NCI-H510A (cell line): ENCODE data around the gene TAF1L.
"Not testable (repeated sequence)": the region's sequence is repeated elsewhere in the genome, so short reads cannot be mapped to it uniquely, and the experiment has no call there.

Experiments
- DNase-seq: peaks from one replicate; lab custom pipeline; 2025; lab: John Stamatoyannopoulos, UW

Gene TAF1L

DNA sequence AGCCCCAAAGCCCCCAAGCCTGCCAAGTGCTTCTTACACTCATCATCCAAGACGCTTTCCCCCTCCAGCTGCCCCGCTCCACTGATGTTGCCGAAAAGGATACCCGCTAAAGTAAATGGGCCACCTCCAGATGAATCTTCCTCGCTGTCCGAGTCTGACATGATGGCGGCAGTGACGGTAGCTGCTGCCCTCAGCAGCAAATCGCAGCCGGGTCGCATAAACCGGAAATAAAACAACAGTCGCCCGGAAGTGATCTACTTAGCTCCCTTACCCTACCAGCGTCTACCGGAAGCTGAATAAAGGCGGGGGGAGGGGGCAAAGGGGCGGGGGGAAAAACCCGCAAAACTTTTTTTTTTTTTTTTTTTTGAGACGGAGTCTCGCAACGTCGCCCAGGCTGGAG is at the start of gene TAF1L:
Gene TAF1L, minus strand, starts transcription at position 308 of the 400 bp plus-strand sequence. Its CDS starts 90 bp downstream, at position 218.
- no peak for DNase-seq

DNA sequence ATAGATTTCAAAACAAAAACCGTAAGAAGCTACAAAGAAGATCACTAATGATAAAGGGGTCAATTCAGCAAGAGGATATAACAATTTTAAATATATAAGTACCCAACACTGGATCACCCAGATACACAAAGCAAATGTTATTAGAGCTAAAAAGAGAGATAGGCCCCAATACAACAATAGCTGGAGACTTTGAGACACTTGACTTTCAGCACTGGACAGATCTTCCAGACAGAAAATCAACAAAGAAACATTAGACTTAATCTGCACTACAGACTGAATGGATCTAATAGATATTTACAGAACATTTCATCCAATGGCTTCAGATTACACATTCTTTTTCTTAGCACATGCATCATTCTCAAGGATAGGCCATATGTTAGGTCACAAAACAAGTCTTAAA is 46.3 kb upstream of the TAF1L start:
- no peak for DNase-seq

DNA sequence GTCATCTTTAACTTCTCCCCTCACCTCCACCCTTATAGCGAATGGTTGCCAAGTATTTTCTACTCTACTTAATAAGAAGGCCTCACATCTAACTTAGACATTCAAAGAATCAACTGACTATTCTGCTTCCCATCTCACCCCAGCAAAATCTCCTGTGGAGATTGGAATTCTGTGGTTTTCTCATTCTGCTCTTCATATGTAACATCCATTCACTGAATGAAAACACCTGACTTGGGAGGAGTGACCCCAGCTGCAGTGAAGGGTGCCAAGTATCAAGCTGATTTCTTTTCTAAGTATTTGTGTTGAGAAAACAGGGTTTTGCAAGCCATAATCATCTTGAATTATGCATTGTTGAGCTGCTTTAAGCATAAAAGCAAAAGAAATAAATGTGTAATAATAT is 42.5 kb upstream of the TAF1L start:
- no peak for DNase-seq

DNA sequence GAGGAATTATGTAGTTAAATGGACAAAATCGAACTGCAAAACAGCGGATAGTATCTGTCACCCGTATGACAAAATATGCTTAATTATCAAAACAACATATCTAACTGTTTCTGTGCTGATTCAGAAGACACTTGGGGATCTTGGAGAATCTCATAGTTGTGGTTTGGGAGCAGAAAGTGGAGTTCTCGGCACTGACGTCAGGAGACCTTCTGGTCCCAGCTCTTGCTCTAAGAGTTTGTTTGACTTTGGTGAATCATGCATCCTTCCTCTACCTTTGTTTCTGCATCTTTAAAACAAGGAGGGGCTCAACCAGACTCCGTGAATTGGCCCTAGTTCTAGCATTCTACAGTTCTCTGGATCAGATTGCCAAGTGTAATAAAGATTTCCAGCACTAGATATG is 37.0 kb upstream of the TAF1L start:
- DNase-seq: no peak

GRCh38 chr9:32671333-32671732 is 35.9 kb upstream of the TAF1L start:
- no peak for DNase-seq

DNA sequence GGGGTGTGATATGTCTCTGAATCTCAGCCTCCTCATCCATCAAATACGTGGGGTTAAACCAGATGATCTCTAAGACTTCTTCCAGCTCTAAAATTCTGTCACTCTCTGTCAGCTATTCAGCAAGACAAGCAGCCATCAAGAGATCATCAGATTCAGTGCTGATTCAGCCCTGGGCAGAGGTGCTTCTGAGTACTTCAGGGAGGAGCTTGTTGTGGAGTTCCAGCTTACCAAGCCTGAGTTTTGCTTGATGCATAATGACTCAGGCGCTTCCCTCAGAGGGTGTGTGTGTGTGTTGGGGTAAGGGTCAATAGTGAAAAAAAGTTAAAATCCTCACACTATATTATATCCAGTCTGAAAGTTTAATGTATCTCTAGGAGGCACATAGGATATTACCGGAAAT is 29.6 kb upstream of the TAF1L start:
- no peak for DNase-seq

GRCh38 chr9:32663741-32664140 is 28.3 kb upstream of the TAF1L start:
- DNase-seq: no peak

DNA sequence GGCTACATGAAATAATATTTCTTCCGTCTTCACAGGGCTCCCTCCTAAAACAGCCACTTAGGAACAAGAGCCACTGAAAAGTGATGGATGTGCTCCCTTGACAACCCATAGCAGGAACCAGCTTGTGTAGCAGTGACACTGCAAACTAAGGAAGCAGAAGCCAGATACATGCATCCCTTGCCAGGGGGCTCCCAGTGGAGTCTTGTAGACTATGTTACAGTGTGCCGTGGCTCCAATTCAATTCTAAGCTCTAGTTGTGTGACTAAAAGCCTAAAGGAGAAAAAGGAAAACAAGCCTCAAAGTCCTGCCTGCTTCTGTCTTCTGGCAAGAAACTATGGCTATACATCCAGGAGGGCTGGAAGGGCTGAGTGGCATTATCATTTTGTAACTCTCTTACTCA is 12.2 kb upstream of the TAF1L start:
- DNase-seq: no peak

DNA sequence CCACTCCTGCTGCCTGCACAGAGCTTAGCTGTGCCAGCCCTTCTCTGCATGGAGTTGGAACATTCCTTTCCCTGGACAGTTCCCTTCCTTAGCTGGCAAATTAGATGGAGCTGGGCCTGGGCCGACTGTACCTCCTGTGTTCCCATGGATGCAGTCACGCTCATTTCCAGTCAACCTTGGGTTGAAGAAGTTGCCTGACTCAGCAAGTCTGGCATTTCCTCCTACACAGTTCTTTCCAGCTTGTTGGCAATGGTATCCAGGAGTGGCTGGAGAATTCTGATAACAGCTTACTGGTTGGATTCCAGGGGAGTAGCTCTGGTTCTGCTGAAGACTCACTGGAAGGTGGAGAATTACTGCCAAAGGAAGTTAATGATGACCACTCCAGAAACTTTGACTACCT is 9.2 kb upstream of the TAF1L start:
- DNase-seq: no peak

- not testable (repeated sequence) for DNase-seq
These were observed 2.3 kb downstream of the TAF1L start for GRCh38 chr9:32633151-32633550.

- DNase-seq: no peak
These were observed 3.5 kb downstream of the TAF1L start for GRCh38 chr9:32631991-32632390.

GRCh38 chr9:32627394-32627954 is 8.0 kb downstream of the TAF1L start:
- DNase-seq: no peak

DNA sequence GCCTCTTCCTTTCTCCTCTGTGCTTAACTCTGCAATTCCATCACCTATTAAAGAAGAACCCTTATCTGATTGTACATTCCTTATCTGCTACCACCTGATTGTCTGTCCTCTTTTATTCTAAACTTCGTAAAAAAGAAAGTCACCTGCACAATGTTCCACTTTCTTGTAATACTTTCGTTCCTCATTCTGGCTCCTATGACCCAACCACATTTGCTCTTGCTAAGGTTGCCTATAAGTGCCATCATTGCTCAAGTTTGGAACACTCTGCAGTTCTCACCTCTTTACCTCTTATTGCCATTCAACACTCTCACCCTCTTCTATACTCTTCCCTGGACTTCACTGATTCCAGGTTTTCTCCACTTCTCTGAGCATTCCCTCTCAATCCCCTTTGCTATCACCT is 10.1 kb downstream of the TAF1L start:
- no peak for DNase-seq

GRCh38 chr9:32622948-32623347 is 12.5 kb downstream of the TAF1L start:
- DNase-seq: no peak

DNA sequence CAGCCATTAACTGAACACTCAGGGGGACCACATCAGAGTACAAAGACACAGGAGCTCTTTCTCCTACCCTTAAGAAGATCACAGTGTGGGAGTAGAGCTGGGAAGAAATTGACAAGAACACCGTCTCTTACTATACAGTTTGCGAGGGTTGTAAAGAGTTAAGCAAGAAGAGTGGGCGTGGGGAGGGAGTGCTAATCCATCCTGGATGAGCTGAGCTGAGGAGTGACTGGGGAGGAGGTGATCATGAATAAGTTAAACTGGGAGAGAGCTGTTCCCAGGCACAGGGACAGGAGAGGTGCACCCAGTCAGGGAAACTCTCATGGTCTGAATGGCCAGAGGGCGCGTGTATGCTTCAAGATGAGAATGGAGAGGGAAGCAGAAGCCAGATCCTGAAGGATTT is 17.2 kb downstream of the TAF1L start:
- no peak for DNase-seq

DNA sequence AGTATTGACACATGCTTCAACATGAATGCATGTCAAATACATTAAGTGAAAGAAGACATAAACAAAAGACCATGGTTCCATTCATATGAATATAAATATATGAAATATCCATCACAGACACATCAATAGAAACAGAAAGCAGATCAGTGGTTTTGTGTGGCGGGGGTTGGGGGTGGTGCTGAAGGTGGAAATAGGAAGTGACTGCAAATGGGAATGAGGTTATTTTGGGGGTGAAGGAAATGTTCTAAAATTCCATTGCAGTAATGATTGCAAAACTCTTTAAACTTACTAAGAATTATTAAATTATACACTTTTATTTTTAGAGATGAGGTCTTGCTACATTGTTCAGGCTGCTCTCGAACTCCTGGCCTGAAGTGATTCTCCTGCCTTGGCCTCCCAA is 28.7 kb downstream of the TAF1L start:
- no peak for DNase-seq

GRCh38 chr9:32603914-32604852 is 31.3 kb downstream of the TAF1L start:
- DNase-seq: no peak

- not testable (repeated sequence) for DNase-seq
These were observed 36.4 kb downstream of the TAF1L start for GRCh38 chr9:32599021-32599420.

GRCh38 chr9:32596936-32597335 is 38.5 kb downstream of the TAF1L start:
- DNase-seq: no peak

GRCh38 chr9:32596096-32596865 is 39.2 kb downstream of the TAF1L start:
- no peak for DNase-seq

DNA sequence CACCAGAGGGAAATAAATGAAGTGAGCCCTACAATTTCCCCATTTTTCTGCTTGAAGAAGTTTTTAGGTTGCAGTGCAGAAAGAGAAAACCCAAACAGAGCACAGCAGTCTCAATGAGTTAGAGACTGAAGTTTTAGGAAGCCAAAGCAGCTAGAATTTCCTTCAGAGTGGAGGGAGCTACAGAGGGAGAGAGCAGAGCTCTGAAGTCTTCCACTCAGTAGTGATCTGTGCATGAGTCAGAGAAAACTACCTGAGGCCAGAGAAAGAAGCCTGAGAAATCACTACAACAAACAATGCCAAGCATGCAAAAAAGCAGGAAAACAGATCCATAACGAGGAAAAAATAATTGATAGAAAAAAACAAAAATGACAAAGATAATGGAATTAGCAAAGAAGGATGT is 44.6 kb downstream of the TAF1L start:
- DNase-seq: no peak

- no peak for DNase-seq
These were observed 45.0 kb downstream of the TAF1L start for GRCh38 chr9:32590476-32590875.
